Measurements from ENCODE around the gene ZDHHC14. TPM values are rescaled to one million over a fixed set of nuclear protein-coding genes. Genes with fewer than 3 reads are reported as not detected.

Gene ZDHHC14
- total and polyA plus RNA-seq, 3 donors from 2014 or later, result 28.5 to 74.9 (median 67.9) TPM

- Histone ChIP-seq H3K4me3 (no peak overlapping the region), H3K9me3 (no peaks in the 10 kb centered on the region), H3K27ac (no peak overlapping the region), H3K36me3 (ENCODE audit: low read depth, missing control alignments) (no peaks in the 10 kb centered on the region), H3K4me1 (no peaks in the 10 kb centered on the region), H3K27me3 (no peaks in the 10 kb centered on the region)
- intact Hi-C loops (cut with DNase I; ENCODE audit: low total_unique reads), result no loop called here
- TF ChIP-seq POLR2A (IDR thresholded peaks at IDR 0.05), result no peak
- no peak for TF ChIP-seq CTCF (IDR thresholded peaks at IDR 0.05)
- no peak for DNase-seq
- WGBS, 2 donors, result 94 to 96% methylated on average over 3 to 7 of the region's 7 CpGs
Observed at GRCh38 chr6:157656437-157656997, 275.5 kb downstream of the ZDHHC14 start.

- H3K27me3 ChIP-seq, result no peaks in the 10 kb centered on the region
- 89 to 95% methylated on average over 5 of the region's 5 CpGs for whole genome bisulfite sequencing, 2 donors
- no peak overlapping the region for H3K4me3 ChIP-seq
- TF ChIP-seq POLR2A (IDR thresholded peaks at IDR 0.05), result no peak
- TF ChIP-seq CTCF (IDR thresholded peaks at IDR 0.05), result no peak
- no peak for DNase-seq
- intact Hi-C loops (cut with DNase I; ENCODE audit: low total_unique reads), result no loop called here
- H3K4me1 ChIP-seq, result no peaks in the 10 kb centered on the region
- no peak overlapping the region for H3K27ac ChIP-seq
- H3K9me3 ChIP-seq, result no peaks in the 10 kb centered on the region
- H3K36me3 ChIP-seq (ENCODE audit: low read depth, missing control alignments), result no peaks in the 10 kb centered on the region
Observed at GRCh38 chr6:157657754-157658153, 276.8 kb downstream of the ZDHHC14 start.

- H3K27me3 ChIP-seq, result no peaks in the 10 kb centered on the region
- DNase-seq, result no peak
- no peak for TF ChIP-seq CTCF (IDR thresholded peaks at IDR 0.05)
- TF ChIP-seq POLR2A (IDR thresholded peaks at IDR 0.05), result no peak
- intact Hi-C loops (cut with DNase I; ENCODE audit: low total_unique reads), result no loop called here
- WGBS, 2 donors, result 96 to 98% methylated on average over 4 of the region's 4 CpGs
- H3K4me1 ChIP-seq, result no peaks in the 10 kb centered on the region
- H3K36me3 ChIP-seq (ENCODE audit: low read depth, missing control alignments), result no peaks in the 10 kb centered on the region
- H3K27ac ChIP-seq, result no peak overlapping the region
- H3K4me3 ChIP-seq, result no peak overlapping the region
- H3K9me3 ChIP-seq, result no peaks in the 10 kb centered on the region
Observed at GRCh38 chr6:157658301-157658700, 277.3 kb downstream of the ZDHHC14 start.

GRCh38 chr6:157659536-157660271 is 278.7 kb downstream of the ZDHHC14 start:
- Histone ChIP-seq H3K4me3 (no peak overlapping the region), H3K27me3 (no peaks in the 10 kb centered on the region), H3K27ac (no peak overlapping the region), H3K4me1 (no peaks in the 10 kb centered on the region), H3K36me3 (ENCODE audit: low read depth, missing control alignments) (no peaks in the 10 kb centered on the region), H3K9me3 (no peaks in the 10 kb centered on the region)
- WGBS, 2 donors, result 84 to 86% methylated on average over 19 of the region's 19 CpGs
- DNase-seq, result no peak
- no peak for TF ChIP-seq POLR2A (IDR thresholded peaks at IDR 0.05)
- no peak for TF ChIP-seq CTCF (IDR thresholded peaks at IDR 0.05)
- intact Hi-C loops (cut with DNase I; ENCODE audit: low total_unique reads), result no loop called here

GRCh38 chr6:157660414-157660813 is 279.4 kb downstream of the ZDHHC14 start:
- DNase-seq, result no peak
- H3K27ac ChIP-seq, result no peak overlapping the region
- no peak for TF ChIP-seq POLR2A (IDR thresholded peaks at IDR 0.05)
- no peak for TF ChIP-seq CTCF (IDR thresholded peaks at IDR 0.05)
- H3K9me3 ChIP-seq, result no peaks in the 10 kb centered on the region
- no peaks in the 10 kb centered on the region for H3K27me3 ChIP-seq
- intact Hi-C loops (cut with DNase I; ENCODE audit: low total_unique reads), result no loop called here
- H3K4me3 ChIP-seq, result no peak overlapping the region
- 98 to 100% methylated on average over 5 of the region's 5 CpGs for WGBS, 2 donors
- H3K4me1 ChIP-seq, result no peaks in the 10 kb centered on the region
- no peaks in the 10 kb centered on the region for H3K36me3 ChIP-seq (ENCODE audit: low read depth, missing control alignments)
